Putamen (tissue), 1 donor: ENCODE data around the gene NDUFB10.

ENCODE experiments used
- DNase-seq: peaks from one replicate; pipeline ENCODE4 v3.0.0-alpha.2; 2016; ENCODE audit warnings: low spot score

Gene NDUFB10

GRCh38 chr16:1971796-1972489 lies 12.6 kb downstream of the NDUFB10 start, which contains the start of gene TBL3:
Gene TBL3 (plus strand): TSS chr16:1972053. CDS start chr16:1972165, 112 bp downstream.
- peak; percentile 93 for DNase-seq

GRCh38 chr16:1972490-1972877 lies 13.1 kb downstream of the NDUFB10 start:
- no peak for DNase-seq

- DNase-seq = no peak
These were observed 14.3 kb downstream of the NDUFB10 start for GRCh38 chr16:1973461-1974156.

- no peak for DNase-seq
These were observed 15.1 kb downstream of the NDUFB10 start for GRCh38 chr16:1974157-1975070.

- DNase-seq = no peak
These were observed 16.3 kb downstream of the NDUFB10 start for GRCh38 chr16:1975432-1976215.

- DNase-seq = no peak
These were observed 16.8 kb downstream of the NDUFB10 start for GRCh38 chr16:1976216-1976520.

GRCh38 chr16:1976951-1977874 lies 17.9 kb downstream of the NDUFB10 start:
- no peak for DNase-seq

GRCh38 chr16:1977875-1978268 lies 18.5 kb downstream of the NDUFB10 start:
- no peak for DNase-seq

- DNase-seq = no peak
These were observed 19.3 kb downstream of the NDUFB10 start for GRCh38 chr16:1978476-1979120.

GRCh38 chr16:1979271-1980029 lies 20.1 kb downstream of the NDUFB10 start:
- no peak for DNase-seq

GRCh38 chr16:1980030-1980769 lies 20.9 kb downstream of the NDUFB10 start:
- no peak for DNase-seq

- no peak for DNase-seq
These were observed 21.4 kb downstream of the NDUFB10 start for GRCh38 chr16:1980770-1981087.

GRCh38 chr16:1981398-1981836 lies 22.1 kb downstream of the NDUFB10 start, which contains the start of gene NOXO1:
Gene NOXO1 (minus strand): TSS chr16:1981469. CDS start chr16:1981179, 290 bp downstream.
- no peak for DNase-seq

GRCh38 chr16:1982013-1982433 lies 22.7 kb downstream of the NDUFB10 start:
- peak; percentile 32 for DNase-seq

- DNase-seq = no peak
These were observed 23.7 kb downstream of the NDUFB10 start for GRCh38 chr16:1982991-1983543.

- DNase-seq = peak; percentile 92
These were observed 24.4 kb downstream of the NDUFB10 start, which contains the start of gene GFER for GRCh38 chr16:1983544-1984346. Gene GFER (plus strand): TSS chr16:1984193. CDS start chr16:1984219, 26 bp downstream.
